Measurements from ENCODE around the gene MAD2L2.

MAD2L2 gene

GRCh38 chr1:11704691-11705475 lies 23.9 kb upstream of the MAD2L2 start:
- peak; percentile 51 for DNase-seq (ENCODE audit: low spot score)

- DNase-seq (ENCODE audit: low spot score), result peak; percentile 73
Measured at GRCh38 chr1:11704194-11704529, 23.2 kb upstream of the MAD2L2 start.

GRCh38 chr1:11703357-11704193 lies 22.6 kb upstream of the MAD2L2 start:
- no peak for DNase-seq (ENCODE audit: low spot score)

- no peak for DNase-seq (ENCODE audit: low spot score)
Measured at GRCh38 chr1:11701981-11702803, 21.2 kb upstream of the MAD2L2 start.

GRCh38 chr1:11701551-11701961 lies 20.6 kb upstream of the MAD2L2 start:
- DNase-seq (ENCODE audit: low spot score), result no peak

DNA sequence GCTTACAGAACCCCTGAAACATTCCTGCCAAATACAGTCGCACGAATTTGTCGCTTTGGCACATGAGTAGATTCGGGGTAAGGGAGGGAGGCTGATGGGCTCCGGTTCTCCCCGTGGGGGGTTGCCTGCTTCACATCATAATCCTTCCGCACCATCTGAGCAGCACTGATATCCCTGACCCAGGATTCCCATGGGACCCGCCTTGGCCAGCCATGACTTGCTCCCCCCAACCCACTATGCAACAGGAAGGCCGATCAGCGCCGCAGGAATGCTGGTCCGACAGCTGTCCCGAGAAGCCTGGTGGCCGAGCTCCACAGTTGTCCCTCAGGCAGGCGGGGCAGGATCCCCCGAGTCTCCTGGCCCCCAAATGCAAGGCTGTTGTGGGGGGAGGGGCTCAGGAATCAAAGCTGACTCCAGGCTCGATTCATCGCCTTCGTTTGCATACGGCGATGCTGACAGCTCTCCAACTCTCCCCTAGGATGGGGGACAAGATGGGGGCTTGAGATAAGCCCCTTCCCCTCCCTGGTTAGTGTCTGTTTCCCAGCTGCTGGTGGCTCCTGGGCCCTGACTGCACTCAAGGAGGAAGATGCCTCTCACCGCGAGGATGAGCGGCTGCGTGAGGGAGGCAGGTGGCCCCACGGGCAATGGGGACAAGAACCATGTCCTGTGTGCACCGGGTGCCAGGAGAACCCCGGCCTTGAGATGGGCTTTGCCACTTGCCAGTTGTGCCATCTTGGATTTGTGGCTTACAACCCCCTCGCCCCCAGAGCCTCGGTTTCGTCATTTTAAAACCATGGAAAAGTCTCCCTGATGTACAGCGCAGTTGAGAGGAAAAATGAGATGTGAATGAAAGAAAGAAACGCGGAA lies 19.9 kb upstream of the MAD2L2 start:
- no peak for DNase-seq (ENCODE audit: low spot score)

DNA sequence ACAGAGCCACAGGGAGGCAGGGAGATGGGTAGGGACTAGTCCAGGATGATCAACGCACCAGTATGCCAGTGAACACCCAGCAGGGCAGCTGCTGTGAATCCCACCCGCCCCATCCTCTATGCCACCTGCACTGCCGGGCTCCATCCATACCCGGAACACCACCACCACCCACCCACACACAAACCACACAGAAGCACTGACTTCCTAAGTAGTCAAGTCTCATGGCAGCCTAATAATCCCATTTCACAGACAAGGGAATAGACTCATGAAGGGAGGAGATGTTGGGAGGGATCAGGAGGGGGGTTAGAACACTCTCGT lies 16.9 kb upstream of the MAD2L2 start:
- no peak for DNase-seq (ENCODE audit: low spot score)

DNA sequence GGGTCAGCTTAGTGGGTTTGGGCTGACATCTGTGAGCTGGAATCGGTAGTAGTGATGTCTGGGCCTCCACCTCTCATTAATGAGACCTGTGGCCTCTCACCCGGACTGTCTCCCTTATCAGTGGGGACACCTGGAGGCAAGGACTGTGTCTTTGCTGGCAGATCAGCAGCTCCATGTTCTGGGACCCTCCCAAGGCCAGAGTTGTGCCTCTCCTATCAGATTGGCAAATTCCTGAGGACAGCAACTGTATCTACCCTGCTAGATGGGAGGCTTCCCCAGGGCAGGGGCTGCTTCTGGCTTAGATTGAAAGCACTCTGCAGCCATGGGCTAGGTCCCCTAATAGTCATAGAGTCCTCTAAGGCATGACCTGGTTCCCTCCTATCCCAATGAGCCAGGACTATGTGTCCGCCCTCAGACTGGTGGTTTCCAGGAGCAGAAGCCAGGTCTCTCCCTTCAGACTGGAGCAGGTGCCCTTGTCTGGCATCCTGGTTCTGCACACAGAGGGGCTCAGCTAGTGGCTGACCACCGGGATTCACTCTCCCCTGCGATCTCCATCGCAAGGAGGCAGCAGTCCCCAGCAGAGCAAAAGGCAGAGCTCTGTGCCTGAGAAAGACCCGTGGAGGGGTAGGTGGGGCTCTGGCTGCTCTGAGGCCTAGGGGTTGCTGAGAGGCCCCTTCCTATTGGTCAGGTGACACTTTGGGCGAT lies 16.4 kb upstream of the MAD2L2 start:
- DNase-seq (ENCODE audit: low spot score), result no peak

- DNase-seq (ENCODE audit: low spot score), result no peak
Measured at GRCh38 chr1:11695861-11696260, 14.9 kb upstream of the MAD2L2 start.

GRCh38 chr1:11693917-11694316 lies 13.0 kb upstream of the MAD2L2 start:
- no peak for DNase-seq (ENCODE audit: low spot score)

DNA sequence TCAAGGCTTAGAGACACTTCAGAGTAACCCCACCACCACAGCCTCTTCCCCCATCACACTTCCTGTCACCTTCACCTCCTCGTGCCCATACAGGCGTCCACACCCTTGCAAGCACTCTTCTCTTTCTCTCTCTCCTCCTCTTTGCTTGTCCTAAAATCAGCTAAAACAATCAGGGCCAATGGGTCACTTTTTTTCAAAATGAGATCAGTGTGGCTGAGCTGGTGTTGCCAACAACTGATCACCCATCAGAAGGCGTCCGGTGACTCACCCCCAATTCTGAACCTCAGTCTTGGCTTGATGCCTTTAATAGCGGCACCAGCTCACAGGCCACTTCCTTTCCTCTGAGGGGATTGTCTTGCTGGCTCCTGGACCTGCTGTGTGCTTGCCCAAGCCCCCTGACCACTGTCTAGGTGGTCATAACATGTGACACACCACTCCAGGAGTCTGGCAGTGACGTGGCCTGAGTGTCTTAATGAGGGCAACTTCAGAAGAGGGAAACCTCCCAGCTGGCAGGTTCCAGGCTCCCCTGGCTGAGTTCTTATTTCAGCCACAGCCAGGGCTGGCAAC lies 12.2 kb upstream of the MAD2L2 start:
- DNase-seq (ENCODE audit: low spot score), result no peak

GRCh38 chr1:11691928-11692711 lies 11.2 kb upstream of the MAD2L2 start:
- peak; percentile 36 for DNase-seq (ENCODE audit: low spot score)

DNA sequence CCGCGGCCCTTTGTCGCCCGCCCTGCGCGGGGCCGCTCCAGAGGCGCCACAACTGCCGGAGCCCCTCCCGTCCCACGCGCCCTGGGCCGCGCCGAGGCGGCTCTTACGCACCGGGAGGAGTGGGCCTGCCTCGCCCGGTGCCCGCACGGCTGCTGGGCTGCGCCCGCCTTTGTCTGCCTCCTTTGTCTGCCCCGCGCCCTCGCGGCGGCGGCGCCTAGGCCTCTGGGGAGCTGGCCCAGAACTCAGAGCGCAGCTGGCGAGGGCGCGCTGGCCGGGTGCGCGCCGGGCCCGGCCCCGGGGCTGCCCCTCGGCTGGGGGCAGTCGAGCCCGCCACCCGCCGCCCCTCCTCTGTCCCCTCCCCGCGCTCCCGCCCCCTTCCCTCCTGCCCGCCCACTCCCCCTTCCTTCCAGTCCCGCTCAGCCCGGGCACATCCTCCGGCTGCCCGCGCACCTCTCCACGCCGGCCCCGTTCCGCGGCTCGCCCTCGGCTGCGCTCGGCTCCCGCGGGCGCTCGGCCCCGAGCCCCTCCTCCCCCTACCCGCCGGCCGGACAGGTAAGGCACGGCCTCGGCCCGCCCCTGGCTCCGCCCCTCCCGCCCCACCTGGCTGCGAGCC lies 10.5 kb upstream of the MAD2L2 start, which contains the start of gene DRAXIN:
Gene DRAXIN (plus strand): TSS at position 409 of the 613 bp plus-strand sequence. CDS start 14,549 bp downstream, outside the sequence.
- peak; percentile 90 for DNase-seq (ENCODE audit: low spot score)

DNA sequence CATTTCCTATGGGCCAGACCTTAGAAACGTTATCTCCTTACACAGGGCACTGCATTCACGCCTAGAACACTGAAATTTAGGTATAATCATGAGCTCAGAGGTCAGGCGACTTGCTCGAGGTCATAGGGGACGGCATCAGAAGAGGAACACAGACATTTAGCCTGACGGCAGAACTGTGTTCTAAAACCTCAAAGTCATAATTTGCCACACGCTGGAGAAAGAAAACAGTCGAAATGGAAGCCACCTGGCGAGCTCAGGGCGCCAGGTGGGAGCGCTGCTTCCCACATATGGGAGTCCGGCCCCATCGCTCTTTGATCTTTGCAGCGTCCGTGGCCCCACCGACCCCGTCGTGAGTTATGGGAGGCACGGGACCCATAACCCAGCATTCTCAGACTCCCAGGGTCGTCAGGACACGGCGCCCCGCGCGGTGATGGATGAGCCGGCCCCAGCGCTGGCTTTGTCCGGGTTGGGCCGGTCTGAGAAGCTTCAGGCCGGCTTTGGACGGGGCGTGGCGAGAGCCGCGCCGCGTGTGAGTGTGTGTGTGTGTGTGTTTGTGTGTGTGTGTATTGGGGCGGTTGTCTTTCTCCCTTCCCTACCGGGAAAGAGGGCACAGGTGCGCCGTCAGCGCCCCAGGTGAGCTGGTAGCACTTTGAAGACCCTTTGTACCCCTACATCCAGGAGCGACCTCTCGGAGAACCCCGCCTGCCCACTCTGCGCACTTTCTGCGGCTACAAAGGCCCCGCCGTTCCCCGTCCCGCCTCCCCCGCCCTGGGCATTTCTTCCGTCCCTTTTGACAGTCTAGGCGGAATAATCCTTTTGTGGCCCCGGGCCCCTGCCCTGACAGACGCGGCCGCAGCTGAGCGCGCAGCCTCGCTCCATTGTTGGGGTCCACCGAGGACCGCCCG lies 9.7 kb upstream of the MAD2L2 start:
- no peak for DNase-seq (ENCODE audit: low spot score)

DNA sequence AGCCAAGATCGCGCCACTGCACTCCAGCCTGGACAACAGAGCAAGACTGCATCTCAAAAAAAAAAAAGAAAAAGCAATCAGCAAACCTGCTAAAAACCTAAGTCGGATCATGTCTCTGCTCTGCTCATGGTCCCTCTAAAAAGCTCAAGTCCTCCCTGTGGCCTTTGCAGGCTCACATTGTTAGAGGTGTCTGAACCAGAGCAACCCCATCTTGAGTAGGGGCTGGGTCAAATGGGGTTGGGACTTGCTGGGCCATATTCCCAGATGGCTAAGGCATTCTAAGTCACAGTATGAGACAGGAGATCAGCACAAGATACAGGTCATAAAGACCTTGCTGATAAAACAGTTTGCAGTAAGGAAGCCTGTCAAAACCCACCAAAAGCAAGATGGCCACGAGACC lies 7.6 kb upstream of the MAD2L2 start:
- no peak for DNase-seq (ENCODE audit: low spot score)

DNA sequence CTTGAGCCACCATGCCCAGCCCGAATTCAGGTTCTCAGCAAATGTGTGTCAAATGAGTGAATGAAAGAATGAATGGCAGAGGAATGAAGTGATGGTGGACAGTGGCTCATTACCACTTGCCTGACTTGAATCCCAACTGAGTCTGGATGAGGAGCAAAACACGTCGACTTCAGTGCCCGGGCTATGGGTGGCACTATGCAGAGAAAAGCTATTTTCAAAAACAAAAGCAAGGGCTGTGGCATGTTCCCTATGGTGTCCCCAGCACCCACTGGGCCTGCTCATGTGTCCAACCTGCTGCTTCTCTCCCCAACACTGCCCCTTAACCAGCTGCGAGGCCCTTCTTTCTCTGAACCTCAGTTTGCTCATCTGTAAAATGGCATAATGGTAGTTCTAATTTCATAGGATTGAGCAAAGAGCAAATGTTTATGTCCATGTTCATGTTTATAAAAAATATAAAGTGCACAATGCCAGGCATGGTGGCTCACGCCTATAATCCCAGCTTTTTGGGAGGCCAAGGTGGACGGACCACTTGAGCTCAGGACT lies 4.3 kb upstream of the MAD2L2 start:
- no peak for DNase-seq (ENCODE audit: low spot score)

- no peak for DNase-seq (ENCODE audit: low spot score)
Measured at GRCh38 chr1:11684070-11684469, 3.1 kb upstream of the MAD2L2 start.

- no peak for DNase-seq (ENCODE audit: low spot score)
Measured at GRCh38 chr1:11682799-11683198, 1.9 kb upstream of the MAD2L2 start.

Data from iPS-NIHi11 (cell line).